NCI-H82 treated with DMSO at 0.1 percent for 48 hours (cell line): Measurements from ENCODE around the gene ARL6IP5.
A peak's percentile ranks its signal among the peaks of the same experiment; 100 is the strongest.

Source experiments
- DNase-seq: peaks from one replicate; lab custom pipeline; 2025; ENCODE audit not compliant: unreplicated experiment; lab: John Stamatoyannopoulos, UW

ARL6IP5 gene

GRCh38 chr3:69085833-69086722, 1.3 kb downstream of the ARL6IP5 start:
- DNase-seq: peak; percentile 77

- DNase-seq: no peak
Measured at GRCh38 chr3:69087030-69087791, 2.5 kb downstream of the ARL6IP5 start.

- DNase-seq: no peak
Measured at GRCh38 chr3:69088063-69088462, 3.3 kb downstream of the ARL6IP5 start.

GRCh38 chr3:69090021-69090420, 5.3 kb downstream of the ARL6IP5 start:
- no peak for DNase-seq

GRCh38 chr3:69091389-69092029, 6.8 kb downstream of the ARL6IP5 start:
- DNase-seq: no peak

GRCh38 chr3:69092030-69092516, 7.3 kb downstream of the ARL6IP5 start:
- no peak for DNase-seq

- peak; percentile 75 for DNase-seq
Measured at GRCh38 chr3:69094467-69095205, 9.9 kb downstream of the ARL6IP5 start.

GRCh38 chr3:69095636-69096035, 10.9 kb downstream of the ARL6IP5 start:
- DNase-seq: no peak

- DNase-seq: no peak
Measured at GRCh38 chr3:69096299-69096698, 11.6 kb downstream of the ARL6IP5 start.

- no peak for DNase-seq
Measured at GRCh38 chr3:69097407-69098086, 12.8 kb downstream of the ARL6IP5 start.

- no peak for DNase-seq
Measured at GRCh38 chr3:69099576-69099975, 14.8 kb downstream of the ARL6IP5 start.

- no peak for DNase-seq
Measured at GRCh38 chr3:69102384-69102783, 17.6 kb downstream of the ARL6IP5 start.

- no peak for DNase-seq
Measured at GRCh38 chr3:69103123-69103522, 18.4 kb downstream of the ARL6IP5 start.

- DNase-seq: no peak
Measured at GRCh38 chr3:69104586-69104985, 19.8 kb downstream of the ARL6IP5 start.

GRCh38 chr3:69105320-69105719, 20.6 kb downstream of the ARL6IP5 start:
- DNase-seq: no peak

GRCh38 chr3:69107841-69108240, 23.1 kb downstream of the ARL6IP5 start:
- DNase-seq: peak; percentile 91

- DNase-seq: no peak
Measured at GRCh38 chr3:69108811-69109210, 24.1 kb downstream of the ARL6IP5 start.

- DNase-seq: no peak
Measured at GRCh38 chr3:69110941-69111546, 26.3 kb downstream of the ARL6IP5 start.

- no peak for DNase-seq
Measured at GRCh38 chr3:69113536-69113935, 28.8 kb downstream of the ARL6IP5 start.

- no peak for DNase-seq
Measured at GRCh38 chr3:69115731-69116130, 31.0 kb downstream of the ARL6IP5 start.
